Activated naive CD4-positive, alpha-beta T cell (primary cell): ENCODE data around the gene TTC22.

Experiments
- DNase-seq, 4 experiments: peaks; one replicate each; lab custom pipeline; 2025; lab: John Stamatoyannopoulos, UW

The TTC22 gene

DNA sequence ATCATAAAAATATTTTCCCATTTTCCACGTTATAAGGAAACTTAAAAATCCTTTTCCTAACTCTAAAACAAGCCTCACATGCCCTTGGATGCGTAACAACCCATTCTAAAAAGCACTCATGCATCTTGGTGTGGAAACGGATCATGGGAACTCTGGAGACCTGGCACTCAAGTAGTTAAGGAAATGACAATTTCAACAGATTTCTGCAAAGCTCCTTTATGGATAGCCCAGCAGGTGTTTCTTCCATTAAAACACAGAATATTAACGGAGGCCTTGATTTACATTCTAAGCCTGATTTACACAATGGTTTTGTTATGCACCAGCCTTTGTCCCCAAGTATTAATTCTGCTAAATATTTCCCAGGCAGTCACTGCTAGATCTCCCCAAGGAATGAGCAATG is 49.7 kb downstream of the TTC22 start:
- no peak for DNase-seq

DNA sequence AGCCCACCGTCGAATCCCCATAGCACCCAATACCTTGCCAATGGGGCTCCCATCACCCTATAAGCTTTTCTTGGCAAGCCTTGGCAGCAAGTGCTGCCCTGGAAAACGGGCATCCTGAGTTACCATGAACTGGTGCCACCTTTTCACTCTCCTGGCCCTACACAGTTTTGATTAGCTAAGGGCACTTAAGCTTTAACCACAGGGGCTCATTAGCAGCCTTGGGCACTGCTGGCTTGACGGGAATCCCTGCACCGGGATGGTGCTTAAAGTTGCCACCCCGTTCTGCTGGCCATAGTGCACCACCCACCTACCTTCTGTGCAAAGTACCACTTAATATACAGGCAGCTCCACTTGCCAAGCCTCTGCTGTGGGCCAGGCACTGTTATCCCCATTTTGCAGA is 50.5 kb downstream of the TTC22 start:
- no peak for DNase-seq

DNA sequence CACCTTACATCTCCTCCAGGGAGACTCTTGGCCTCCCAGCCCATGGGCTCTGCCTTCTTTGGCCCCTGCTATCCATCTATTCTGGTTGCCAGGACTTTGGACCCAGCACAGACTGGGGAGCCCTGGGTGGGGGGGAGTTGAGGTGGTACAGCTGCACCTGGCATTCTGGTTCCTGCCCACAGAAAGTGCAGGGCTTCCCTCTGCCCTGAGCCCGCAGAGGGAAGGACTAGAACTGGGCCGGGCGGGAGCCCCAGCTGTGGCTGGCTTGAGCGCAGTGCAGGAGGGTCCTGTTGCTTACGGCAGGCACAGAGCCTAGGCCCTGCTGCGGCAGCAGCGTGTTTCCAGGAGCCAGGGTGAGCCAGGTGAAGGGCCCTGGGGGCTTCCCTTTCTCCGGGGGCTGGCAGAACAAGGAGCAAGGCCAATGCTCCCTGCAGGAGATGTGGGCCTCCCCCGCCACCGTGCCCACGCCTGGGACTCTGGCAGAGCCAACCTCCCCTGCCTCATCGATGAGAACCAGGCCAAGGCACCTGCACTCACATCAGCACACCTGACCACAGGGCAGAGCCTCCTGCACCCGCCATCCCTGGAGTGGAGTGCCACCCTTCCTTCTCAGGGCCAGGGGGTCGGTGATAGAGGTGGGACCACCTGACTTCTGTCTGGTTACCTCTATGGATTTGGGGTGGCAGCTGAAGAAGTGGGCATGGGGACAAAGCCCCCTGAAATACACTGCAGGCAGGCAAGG is 52.9 kb downstream of the TTC22 start:
- no peak for DNase-seq

DNA sequence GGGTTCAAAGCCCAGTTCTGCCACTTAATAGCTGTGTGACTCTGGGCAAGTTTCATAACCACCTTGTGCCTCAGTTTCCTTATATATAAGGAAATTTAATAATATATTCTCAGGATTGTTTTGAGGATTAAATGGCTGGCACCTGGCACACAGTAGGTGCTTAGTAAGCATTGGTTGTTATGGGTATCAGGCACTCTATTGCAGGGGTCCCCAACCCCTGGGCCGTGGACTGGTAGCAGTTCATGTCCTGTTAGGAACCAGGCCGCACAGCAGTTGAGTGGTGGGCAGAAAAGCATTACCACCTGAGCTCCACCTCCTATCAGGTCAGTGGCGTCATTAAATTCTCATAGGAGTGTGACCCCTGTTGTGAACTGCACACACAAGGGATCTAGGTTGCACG is 55.3 kb downstream of the TTC22 start:
- no peak for DNase-seq

DNA sequence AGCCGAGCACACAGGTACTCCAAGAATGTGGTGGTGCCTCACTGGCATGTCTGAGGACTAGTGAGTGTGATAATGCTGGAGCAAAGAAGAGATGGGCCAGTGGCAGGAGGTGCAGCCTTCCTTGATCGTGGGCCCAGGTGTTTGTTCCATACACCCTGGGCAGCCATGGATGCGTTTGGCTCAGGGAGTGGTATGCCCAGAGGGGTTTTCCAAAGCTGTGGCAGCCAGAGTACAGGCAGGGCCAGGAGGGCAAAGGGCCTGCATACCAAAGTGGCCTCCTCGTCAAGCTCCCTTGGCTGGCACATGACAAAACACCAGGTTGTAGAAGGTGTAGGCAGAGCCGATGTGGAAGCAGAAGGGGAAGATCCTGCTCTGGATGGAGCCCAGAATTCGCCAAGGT is 55.8 kb downstream of the TTC22 start:
- DNase-seq = no peak

DNA sequence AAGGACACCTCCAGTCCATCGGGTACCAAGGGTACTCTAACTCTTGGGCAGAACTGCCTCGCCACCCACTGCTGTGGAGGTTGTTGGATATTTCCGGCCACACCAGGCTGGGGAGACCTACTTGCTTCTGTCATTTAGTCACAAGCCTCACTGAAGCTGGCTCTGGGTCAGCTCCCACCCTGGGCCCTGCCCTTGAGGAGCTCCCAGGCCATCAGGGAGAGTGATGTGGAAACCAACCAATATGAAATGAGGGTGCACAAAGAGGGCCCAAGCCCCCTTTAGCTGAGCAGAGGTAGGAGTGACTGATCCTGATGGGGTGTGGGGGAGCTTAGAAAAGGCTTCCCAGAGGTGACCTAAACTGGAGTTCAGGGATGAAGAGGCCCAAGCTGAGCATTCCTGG is 56.4 kb downstream of the TTC22 start:
- no peak for DNase-seq

DNA sequence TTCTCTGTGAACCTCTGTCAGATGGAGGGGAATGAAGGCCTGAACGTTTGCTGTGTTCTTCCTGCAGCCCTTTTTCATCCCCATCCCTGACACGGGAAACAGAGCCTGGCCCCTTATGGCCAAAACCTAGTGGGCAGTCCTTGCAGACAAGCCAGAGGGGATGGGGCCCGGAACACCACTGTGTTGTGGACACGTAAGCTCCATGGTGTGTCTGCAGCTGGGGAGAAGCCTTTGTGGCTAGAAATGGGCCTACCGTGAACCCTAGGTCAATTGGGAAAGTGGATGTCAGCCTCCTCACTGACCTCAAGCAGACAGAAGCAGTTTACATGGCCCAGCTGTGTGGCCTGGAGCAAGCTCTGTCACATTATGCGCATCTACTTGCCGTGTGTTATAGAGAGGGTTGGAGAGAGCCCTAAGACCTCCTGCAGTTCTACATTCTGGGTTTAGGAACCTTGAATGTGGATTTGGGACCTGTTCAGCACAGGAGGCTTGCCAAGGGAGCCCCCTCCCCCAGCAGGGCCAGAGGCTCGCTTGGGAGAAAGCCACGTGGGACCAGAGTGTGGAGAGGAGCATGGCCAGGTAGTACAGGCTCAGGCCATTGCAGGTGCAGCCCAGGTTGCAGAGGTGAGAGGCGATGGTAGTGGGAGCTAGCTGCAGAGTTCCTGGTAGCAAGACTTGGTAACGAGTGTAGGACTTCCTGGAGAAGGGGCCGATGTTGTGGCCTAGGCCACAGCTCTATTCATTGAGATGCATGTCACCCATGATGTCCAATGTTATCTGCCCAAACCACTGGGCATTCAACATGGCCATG is 57.5 kb downstream of the TTC22 start:
- no peak for DNase-seq

DNA sequence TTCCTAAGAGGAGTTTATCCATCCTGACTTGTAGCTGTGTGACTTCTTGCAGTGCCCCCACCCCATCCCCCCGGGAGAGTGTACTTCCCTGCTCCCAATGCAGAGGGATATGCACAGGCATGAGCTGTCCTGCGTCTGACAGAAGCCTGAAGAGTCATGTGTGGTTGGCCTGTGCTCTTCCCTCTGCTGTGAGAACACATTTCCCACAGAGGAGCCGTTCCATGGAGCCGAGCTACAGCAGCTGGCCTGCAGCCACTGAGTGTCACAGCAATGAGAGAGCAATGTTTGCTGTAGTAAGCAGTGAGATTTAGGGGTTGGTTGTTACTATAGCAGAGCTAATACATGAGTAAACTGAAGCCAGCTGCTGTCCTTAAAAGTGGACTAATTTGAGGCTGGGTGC is 58.8 kb downstream of the TTC22 start:
- DNase-seq = no peak

DNA sequence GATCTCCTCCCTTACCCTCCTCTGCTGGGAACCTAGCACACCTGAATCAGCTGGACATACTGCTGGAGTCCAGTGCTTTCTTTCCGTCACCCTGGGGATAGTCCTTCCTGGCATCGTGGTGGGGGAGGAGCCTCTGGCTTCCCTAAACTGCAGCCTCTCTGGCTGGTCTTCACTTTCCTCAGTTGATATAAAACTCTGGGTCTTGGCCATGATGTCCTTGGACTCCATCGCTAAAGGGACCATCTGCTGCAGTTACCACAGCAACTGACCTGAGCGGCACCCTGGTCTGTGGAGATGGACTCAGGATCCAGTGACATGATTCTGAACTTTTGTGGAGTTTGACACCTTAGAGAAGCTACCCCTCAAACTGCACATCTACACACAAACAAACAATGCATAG is 59.6 kb downstream of the TTC22 start:
- DNase-seq = no peak

DNA sequence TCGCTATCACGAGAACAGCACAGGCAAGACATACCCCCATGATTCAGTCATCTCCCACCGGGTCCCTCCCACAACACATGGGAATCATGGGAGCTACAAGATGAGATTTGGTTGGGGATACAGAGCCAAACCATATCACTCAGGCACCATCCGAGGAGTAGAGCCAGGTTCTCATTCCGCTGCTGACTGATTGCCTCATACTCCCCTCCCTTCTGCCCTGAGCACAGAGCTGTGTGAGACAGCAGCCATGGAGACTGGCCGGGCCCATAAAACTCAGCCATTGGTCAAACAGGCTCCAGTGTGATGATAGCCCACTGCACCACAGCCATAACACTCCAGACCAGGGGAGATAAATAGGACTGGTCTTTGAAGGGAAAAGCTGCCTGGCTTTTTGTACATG is 62.9 kb downstream of the TTC22 start:
- no peak for DNase-seq

DNA sequence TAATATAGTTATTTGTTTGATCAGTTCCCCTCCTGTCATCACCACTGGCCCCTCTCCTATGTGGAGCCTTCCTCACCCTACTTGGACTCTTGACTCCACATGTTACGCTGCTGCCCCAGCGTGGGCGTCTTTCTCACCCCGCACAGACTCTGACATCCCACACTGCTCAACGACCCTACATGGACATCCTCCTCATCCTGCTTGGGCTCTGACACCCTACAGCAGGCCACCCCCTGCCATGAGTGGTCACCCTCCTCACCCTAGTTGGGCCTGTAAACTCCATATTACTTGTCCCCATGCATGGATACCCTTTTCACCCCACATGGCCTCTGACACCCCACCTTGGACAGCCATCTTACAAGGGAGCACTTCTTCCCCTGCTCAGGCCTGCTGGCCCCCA is 64.4 kb downstream of the TTC22 start:
- no peak for DNase-seq
